ENCODE results near the gene ZSCAN1.
"Not testable (repeated sequence)": the region's sequence is repeated elsewhere in the genome, so short reads cannot be mapped to it uniquely, and the experiment has no call there.

ZSCAN1 gene

GRCh38 chr19:58007285-58007684, 26.5 kb upstream of the ZSCAN1 start:
- TF ChIP-seq, protein P1, sequence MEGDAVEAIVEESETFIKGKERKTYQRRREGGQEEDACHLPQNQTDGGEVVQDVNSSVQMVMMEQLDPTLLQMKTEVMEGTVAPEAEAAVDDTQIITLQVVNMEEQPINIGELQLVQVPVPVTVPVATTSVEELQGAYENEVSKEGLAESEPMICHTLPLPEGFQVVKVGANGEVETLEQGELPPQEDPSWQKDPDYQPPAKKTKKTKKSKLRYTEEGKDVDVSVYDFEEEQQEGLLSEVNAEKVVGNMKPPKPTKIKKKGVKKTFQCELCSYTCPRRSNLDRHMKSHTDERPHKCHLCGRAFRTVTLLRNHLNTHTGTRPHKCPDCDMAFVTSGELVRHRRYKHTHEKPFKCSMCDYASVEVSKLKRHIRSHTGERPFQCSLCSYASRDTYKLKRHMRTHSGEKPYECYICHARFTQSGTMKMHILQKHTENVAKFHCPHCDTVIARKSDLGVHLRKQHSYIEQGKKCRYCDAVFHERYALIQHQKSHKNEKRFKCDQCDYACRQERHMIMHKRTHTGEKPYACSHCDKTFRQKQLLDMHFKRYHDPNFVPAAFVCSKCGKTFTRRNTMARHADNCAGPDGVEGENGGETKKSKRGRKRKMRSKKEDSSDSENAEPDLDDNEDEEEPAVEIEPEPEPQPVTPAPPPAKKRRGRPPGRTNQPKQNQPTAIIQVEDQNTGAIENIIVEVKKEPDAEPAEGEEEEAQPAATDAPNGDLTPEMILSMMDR (conservative IDR thresholded peaks at IDR 0.05; ENCODE audit: low read depth, low read length) = peak; percentile 37
- no peak overlapping the region for H3K4me3 ChIP-seq (ENCODE audit: low read depth, low read length)
- peak; percentile 11 for DNase-seq (ENCODE audit: low read depth)

GRCh38 chr19:58008877-58009276, 24.9 kb upstream of the ZSCAN1 start:
- H3K4me3 ChIP-seq (ENCODE audit: low read depth, low read length); DNase-seq (ENCODE audit: low read depth): not testable (repeated sequence)

DNA sequence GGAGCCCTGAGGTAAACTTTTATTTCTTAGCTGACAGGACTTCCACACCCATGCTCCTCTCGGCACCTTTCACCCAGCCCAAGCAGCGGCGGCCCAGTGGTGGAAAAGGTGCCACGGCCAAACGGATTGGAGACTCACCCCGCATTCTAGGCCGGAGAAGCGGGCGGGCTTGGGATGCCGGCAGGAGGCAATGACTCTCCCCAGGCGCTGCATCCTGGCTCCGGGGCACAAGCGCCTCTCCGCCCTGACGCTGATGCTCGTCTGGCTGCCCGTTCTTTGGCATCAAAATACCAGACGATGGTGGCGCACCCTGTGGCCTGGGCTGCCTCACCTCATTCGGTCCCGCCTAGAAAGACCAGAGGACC, 24.5 kb upstream of the ZSCAN1 start:
- TF ChIP-seq, protein P1 (conservative IDR thresholded peaks at IDR 0.05; ENCODE audit: low read depth, low read length) = no peak
- peak overlapping the region; percentile 59 for H3K4me3 ChIP-seq (ENCODE audit: low read depth, low read length)
- no peak for DNase-seq (ENCODE audit: low read depth)

DNA sequence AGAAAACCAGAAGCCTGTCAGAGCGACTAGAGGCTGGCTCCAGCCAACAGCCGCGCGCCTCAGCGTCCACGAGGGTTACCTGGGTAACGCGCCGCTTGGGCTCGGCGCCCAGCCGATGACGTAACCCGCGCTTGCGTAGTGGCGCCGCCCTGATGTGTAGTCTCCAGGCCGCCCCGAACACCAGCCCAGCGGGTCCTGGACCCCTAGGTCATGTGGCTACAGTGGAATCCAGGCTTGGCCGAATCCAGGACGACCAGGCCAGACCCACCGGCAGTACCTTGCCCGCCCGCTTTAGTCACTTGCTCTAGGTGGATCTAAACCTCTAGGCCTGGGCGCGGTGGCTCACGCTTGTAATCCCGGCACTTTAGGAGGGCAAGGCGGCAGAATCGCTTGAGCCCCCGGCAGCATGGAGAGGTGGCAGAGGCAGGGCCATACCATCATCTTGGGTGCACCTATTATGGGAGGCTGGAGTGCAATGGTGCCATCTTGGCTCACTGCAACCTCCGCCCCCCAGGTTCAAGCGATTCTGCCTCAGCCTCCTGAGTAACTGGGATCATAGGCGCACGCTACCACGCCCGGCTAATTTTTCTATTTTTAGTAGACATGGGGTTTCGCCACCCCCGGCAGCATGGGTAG, 24.0 kb upstream of the ZSCAN1 start:
- DNase-seq (ENCODE audit: low read depth) = peak; percentile 92
- TF ChIP-seq, protein P1 (conservative IDR thresholded peaks at IDR 0.05; ENCODE audit: low read depth, low read length) = no peak
- peak overlapping the region; percentile 59 for H3K4me3 ChIP-seq (ENCODE audit: low read depth, low read length)

DNA sequence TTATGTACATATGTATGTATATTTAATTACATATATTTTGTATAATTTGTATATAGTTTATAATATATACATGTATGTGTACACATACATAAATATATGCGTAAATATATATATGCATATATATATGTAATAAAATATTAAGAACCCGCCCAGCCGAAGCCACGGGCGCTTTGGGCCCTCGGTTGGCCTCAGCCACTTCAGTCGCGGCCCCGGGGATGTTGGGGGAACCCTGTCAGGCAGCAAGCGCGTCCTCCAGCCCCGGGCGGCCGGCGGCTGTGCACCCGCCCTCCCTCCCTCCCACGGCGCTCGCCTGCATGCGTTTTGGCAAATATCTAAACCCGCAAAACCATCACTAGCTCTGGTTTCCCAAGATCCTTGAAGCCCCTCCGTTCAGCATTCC, 23.3 kb upstream of the ZSCAN1 start:
- TF ChIP-seq, protein P1 (conservative IDR thresholded peaks at IDR 0.05; ENCODE audit: low read depth, low read length) = no peak
- H3K4me3 ChIP-seq (ENCODE audit: low read depth, low read length) = no peak overlapping the region
- no peak for DNase-seq (ENCODE audit: low read depth)

DNA sequence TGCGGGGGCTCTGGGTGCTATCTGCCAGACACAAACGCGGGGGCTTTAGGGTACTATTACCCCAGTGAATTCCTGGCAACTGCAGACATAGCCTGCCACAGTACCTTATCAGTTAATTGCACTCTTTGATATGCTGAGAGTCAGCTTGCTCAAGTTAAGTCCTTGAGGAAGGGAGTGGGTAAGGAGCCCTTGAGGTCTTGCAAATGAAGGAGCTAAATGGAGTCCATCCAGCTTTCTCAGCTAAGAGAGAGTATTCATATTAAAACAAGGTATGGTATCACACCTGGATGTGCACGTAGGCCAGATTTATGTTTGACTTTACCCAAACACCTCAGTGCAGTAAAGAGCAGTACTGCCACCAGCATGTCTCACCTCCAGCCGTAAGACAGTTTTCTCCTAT, 19.7 kb upstream of the ZSCAN1 start:
- no peak overlapping the region for H3K4me3 ChIP-seq (ENCODE audit: low read depth, low read length)
- TF ChIP-seq, protein P1 (conservative IDR thresholded peaks at IDR 0.05; ENCODE audit: low read depth, low read length) = no peak
- DNase-seq (ENCODE audit: low read depth) = no peak

- no peak for DNase-seq (ENCODE audit: low read depth)
- no peak overlapping the region for H3K4me3 ChIP-seq (ENCODE audit: low read depth, low read length)
- TF ChIP-seq, protein P1 (conservative IDR thresholded peaks at IDR 0.05; ENCODE audit: low read depth, low read length) = no peak
Observed at GRCh38 chr19:58020129-58020528, 13.7 kb upstream of the ZSCAN1 start.

Measured in choroid plexus epithelial cell (primary cell).